PC-9 (cell line): Measurements from ENCODE around the gene ZFYVE9. TPM values are rescaled to one million over a fixed set of nuclear protein-coding genes. Genes with fewer than 3 reads are reported as not detected.

Experiments used
- BruUV-seq: library from RNA; stranded (reverse); fragments of 400-500 nt; replicated peaks from 2 replicates; lab custom pipeline; 2021; lab: Mats Ljungman, UMichigan
- CTCF ChIA-PET: fragments of 300-600 bp; sonication (Branson Sonifier 250); formaldehyde crosslinking; loops from one replicate; lab custom pipeline; 2022; ENCODE audit warnings: antibody characterized with exemption; lab: Charles Lee
- POLR2A ChIA-PET: fragments of 300-600 bp; sonication (Branson Sonifier 250); formaldehyde crosslinking; loops from one replicate; lab custom pipeline; 2022; ENCODE audit warnings: antibody characterized with exemption; ENCODE audit not compliant: unreplicated experiment; lab: Charles Lee
- DNase-seq, 2 experiments: peaks; one replicate each; pipeline versions ENCODE4 v3.0.0 to v3.0.0-alpha.2; 2015 to 2022; ENCODE audit warnings: mixed read lengths in 1 of 2
- H2AFZ ChIP-seq: fragments of 200-600 bp; sonication (generic); 2 replicates; pipeline ENCODE4 v1.8.1; 2017; ENCODE audit warnings: antibody characterized with exemption
- H3F3A ChIP-seq: fragments of 200-600 bp; sonication (generic); 2 replicates; pipeline ENCODE4 v1.8.1; 2017; ENCODE audit warnings: antibody characterized with exemption, mild to moderate bottlenecking, low read depth; ENCODE audit not compliant: insufficient read depth
- H3K27ac ChIP-seq: fragments of 200-600 bp; sonication (generic); 2 replicates; pipeline ENCODE4 v1.6.1; 2016; ENCODE audit warnings: mixed run types
- H3K27me3 ChIP-seq: fragments of 200-600 bp; sonication (generic); 2 replicates; pipeline ENCODE4 v1.6.1; 2016; ENCODE audit warnings: low read depth, mixed run types; ENCODE audit not compliant: insufficient read depth
- H3K36me3 ChIP-seq: fragments of 200-600 bp; sonication (generic); 2 replicates; pipeline ENCODE4 v1.6.1; 2016; ENCODE audit warnings: low read depth, mixed run types
- H3K4me1 ChIP-seq: fragments of 200-600 bp; sonication (generic); replicated peaks from 2 replicates; pipeline ENCODE4 v1.6.1; 2016; ENCODE audit warnings: mixed run types; ENCODE audit not compliant: insufficient read depth
- H3K4me2 ChIP-seq: fragments of 200-600 bp; sonication (generic); 2 replicates; pipeline ENCODE4 v1.6.1; 2017; ENCODE audit warnings: mixed run types
- H3K4me3 ChIP-seq: fragments of 200-600 bp; sonication (generic); 2 replicates; pipeline ENCODE4 v1.6.1; 2016; ENCODE audit warnings: mixed run types
- H3K79me2 ChIP-seq: fragments of 200-600 bp; sonication (generic); 2 replicates; pipeline ENCODE4 v1.6.1; 2017; ENCODE audit warnings: low read depth, mixed run types
- H3K9me2 ChIP-seq: fragments of 200-600 bp; sonication (generic); 2 replicates; pipeline ENCODE4 v1.8.1; 2017; ENCODE audit warnings: mild to moderate bottlenecking; ENCODE audit not compliant: insufficient read depth
- H3K9me3 ChIP-seq: fragments of 200-600 bp; sonication (generic); 2 replicates; pipeline ENCODE4 v1.8.1; 2016; ENCODE audit warnings: low read depth; ENCODE audit not compliant: insufficient read depth
- H4K20me1 ChIP-seq: fragments of 200-600 bp; sonication (generic); 2 replicates; pipeline ENCODE4 v1.8.1; 2017; ENCODE audit not compliant: insufficient read depth
- CTCF ChIP-seq: fragments of 200-600 bp; sonication (generic); conservative IDR thresholded peaks from 2 replicates; pipeline ENCODE4 v1.6.1; 2017; ENCODE audit warnings: mixed run types, antibody characterized with exemption, mild to moderate bottlenecking, moderate library complexity
- EZH2 ChIP-seq: fragments of 200-600 bp; sonication (generic); IDR thresholded peaks from 2 replicates; pipeline ENCODE4 v1.8.0; 2017; ENCODE audit warnings: antibody characterized with exemption, low read depth
- intact Hi-C: fragments of 100-400 bp; cut with micrococcal nuclease; formaldehyde crosslinking; loops from one replicate; pipeline ENCODE4 v1.10.0; 2022; ENCODE audit not compliant: unreplicated experiment
- total RNA-seq: library from RNA; stranded (reverse); gene quantifications from 2 replicates; pipeline ENCODE4 v1.2.3, GENCODE V29; 2021

ZFYVE9 gene
- total RNA-seq, 1 experiment from 2014 or later, result 20.7 TPM

- no peak overlapping the region for H3K4me2 ChIP-seq
- H3F3A ChIP-seq, result no peaks in the 10 kb centered on the region
- no peaks in the 10 kb centered on the region for H3K4me1 ChIP-seq
- no peak for DNase-seq
- H2AFZ ChIP-seq, result no peak overlapping the region
- no TSS peak for BruUV-seq
- H3K36me3 ChIP-seq, result no peaks in the 10 kb centered on the region
- ChIA-PET CTCF (no interaction called here), POLR2A (no interaction called here)
- no peaks in the 10 kb centered on the region for H3K27me3 ChIP-seq
- no peaks in the 10 kb centered on the region for H3K9me3 ChIP-seq
- intact Hi-C loops, result no loop called here
- no peak overlapping the region for H3K27ac ChIP-seq
- no peak for TF ChIP-seq CTCF
- TF ChIP-seq EZH2, result no peak
- H3K4me3 ChIP-seq, result no peak overlapping the region
- H3K79me2 ChIP-seq, result no peaks in the 10 kb centered on the region
- no peaks in the 10 kb centered on the region for H3K9me2 ChIP-seq
- no peaks in the 10 kb centered on the region; the same call in 1 of the 2 replicates for H4K20me1 ChIP-seq
Measured at GRCh38 chr1:52190500-52191252, 48.8 kb downstream of the ZFYVE9 start.

- Histone ChIP-seq H3K27ac (no peak overlapping the region), H2AFZ (no peak overlapping the region), H3K4me2 (no peak overlapping the region), H3F3A (no peaks in the 10 kb centered on the region), H3K9me3 (no peaks in the 10 kb centered on the region), H3K4me3 (no peak overlapping the region), H3K36me3 (no peaks in the 10 kb centered on the region), H4K20me1 (no peaks in the 10 kb centered on the region; the same call in 1 of the 2 replicates), H3K9me2 (no peaks in the 10 kb centered on the region), H3K4me1 (no peaks in the 10 kb centered on the region), H3K27me3 (no peaks in the 10 kb centered on the region), H3K79me2 (no peaks in the 10 kb centered on the region)
- DNase-seq, result no peak
- ChIA-PET CTCF (no interaction called here), POLR2A (interaction anchor here (0.7 kb wide), 1 partner anchor 33 kb away, joined by 3 read pairs; no protein-coding TSS in a partner anchor)
- BruUV-seq, result no TSS peak
- intact Hi-C loops, result no loop called here
- TF ChIP-seq EZH2 (no peak), CTCF (no peak)
Measured at GRCh38 chr1:52191395-52191965, 49.6 kb downstream of the ZFYVE9 start.

GRCh38 chr1:52192024-52192423, 50.1 kb downstream of the ZFYVE9 start:
- no peak overlapping the region for H2AFZ ChIP-seq
- TF ChIP-seq EZH2 (no peak), CTCF (no peak)
- no peak for DNase-seq
- H3K36me3 ChIP-seq, result no peaks in the 10 kb centered on the region
- no peaks in the 10 kb centered on the region for H3F3A ChIP-seq
- peaks cover 2% of the 10 kb centered on the region; the same call in 1 of the 2 replicates for H3K4me1 ChIP-seq
- intact Hi-C loops, result no loop called here
- no TSS peak for BruUV-seq
- H3K9me3 ChIP-seq, result no peaks in the 10 kb centered on the region
- CTCF ChIA-PET, result no interaction called here
- H3K9me2 ChIP-seq, result no peaks in the 10 kb centered on the region
- POLR2A ChIA-PET, result interaction anchor here (0.7 kb wide), 1 partner anchor 33 kb away, joined by 3 read pairs; no protein-coding TSS in a partner anchor
- no peak overlapping the region for H3K27ac ChIP-seq
- H3K4me2 ChIP-seq, result no peak overlapping the region
- H3K79me2 ChIP-seq, result no peaks in the 10 kb centered on the region
- H3K4me3 ChIP-seq, result no peak overlapping the region
- H3K27me3 ChIP-seq, result no peaks in the 10 kb centered on the region
- no peaks in the 10 kb centered on the region for H4K20me1 ChIP-seq
